IPS DF 4.7 (cell line): ENCODE results near the gene RBMS1.

ENCODE experiments used
- DNase-seq: peaks from one replicate; pipeline ENCODE4 v3.0.0-alpha.2; 2013; ENCODE audit warnings: low spot score; ENCODE audit errors: extremely low read depth

The RBMS1 gene

DNA sequence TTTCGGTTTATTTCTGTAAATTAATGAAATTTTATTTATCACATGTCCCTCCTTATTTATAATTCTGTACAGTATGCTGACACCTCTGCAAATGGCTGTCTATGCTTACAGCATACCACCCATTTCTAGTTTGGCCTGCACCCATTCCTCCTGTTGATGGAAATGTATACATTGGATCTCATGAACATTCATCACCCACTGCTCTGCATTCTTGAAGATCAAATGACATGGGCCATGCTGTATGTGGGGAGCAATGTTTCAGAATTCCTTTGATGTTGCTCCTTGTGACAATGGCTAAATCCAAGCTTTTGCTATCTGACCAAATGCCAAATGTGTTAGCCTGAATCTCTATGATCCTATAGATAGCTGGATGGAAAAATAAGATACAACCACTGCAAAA, 238.2 kb downstream of the RBMS1 start:
- DNase-seq, result no peak

DNA sequence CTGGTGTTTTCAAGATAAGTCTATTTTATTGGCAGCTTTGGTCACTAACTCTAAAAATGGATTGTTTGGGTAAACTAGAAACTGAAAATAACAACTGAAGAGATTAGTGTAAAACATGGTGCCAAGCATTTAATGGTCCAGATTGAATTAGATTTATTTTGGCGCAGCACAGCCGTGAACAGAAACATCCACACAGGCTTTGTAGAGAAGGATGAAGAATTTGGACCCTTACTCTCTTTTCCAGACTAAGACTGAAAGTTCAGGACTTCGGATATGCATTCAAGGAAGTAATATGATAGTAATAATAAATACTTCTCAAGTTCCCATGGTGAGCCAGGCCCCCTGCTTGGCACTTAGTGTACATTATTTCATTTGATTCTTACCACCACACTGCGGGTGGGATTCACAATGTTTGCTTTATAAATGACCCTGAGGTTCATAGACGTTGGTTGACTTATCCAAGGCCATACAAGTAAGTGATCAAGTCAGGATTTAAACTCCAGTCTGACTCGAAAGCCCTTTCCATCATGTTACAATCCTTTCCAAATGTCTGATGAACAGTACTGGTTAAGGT, 239.3 kb downstream of the RBMS1 start:
- DNase-seq, result no peak

DNA sequence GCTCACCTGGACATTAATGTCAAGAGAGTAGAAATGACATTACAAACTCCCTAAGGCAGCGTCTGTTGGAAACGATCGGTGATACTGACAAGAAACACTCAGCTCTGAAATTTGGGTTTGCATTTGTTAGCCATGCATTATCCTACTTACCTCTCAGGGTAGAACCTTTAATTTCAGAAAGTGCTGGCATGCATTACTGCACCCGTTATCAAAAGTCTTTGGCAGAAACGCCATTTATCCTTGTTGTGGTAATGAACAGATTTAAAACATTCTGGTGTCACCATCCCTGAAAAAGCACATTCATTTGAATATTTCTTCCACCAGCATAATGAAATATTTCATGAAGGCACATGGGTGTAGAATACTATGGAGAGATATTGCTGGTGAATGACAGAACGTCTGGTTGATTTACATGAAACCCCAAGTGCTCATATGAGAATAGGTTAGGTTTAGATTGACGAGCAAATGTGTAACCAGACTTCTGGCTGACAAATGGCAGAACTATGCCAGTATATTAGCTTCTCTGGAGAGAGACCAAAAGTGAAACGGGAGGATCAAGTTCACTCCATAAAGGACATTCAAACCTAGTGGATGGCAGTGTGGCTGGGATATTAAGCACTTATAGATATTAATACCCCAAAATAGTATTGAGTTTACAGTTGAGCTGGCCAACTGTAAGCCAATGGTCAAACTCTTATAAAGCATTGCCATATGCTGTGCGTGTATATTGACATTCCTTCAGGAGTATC, 240.0 kb downstream of the RBMS1 start:
- no peak for DNase-seq

DNA sequence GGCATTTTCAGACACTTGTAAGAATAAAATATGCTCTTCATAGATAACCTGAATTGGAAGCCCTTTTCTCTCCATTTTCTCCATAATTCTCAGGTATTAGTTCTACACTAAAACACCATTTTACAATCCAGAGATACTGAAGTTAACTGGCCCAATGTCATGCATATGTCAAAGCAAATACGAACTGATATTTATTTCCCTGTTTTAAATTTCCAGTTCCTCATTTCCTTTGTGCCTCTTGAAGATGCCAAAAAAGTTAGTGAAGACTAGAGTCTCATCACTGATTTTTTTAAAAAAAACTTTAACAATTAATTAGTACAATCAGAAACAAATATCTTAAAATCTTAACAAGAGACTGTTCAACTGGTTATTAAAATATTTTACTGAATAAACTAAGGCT, 240.7 kb downstream of the RBMS1 start:
- no peak for DNase-seq

DNA sequence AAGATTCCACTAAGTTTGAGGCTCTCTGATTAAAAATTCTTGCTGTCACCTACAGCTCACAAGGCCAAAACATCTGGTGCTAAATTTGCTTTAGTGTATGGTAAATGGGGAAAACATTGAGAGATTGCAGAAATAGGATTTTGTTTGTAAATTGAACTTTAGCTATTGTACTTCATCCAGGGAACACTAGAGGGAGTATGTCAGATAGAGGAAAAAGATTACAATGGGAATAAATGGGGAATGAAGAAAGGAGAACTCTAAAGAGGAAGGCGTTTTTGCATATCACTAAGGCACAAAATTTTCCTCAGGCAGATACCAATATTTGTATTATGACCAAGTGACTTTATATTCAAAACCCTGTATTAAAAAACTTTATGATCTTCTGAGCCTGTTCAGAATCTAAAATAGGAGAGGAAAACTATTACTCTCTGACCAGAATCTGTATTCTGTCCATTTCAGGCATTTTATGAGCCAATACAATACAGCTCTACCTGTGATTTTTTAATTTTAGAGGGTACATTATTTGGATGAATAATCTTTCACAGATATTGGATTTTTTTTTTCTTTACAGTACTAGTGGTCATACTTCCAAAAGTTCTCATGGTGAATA, 241.2 kb downstream of the RBMS1 start:
- no peak for DNase-seq

DNA sequence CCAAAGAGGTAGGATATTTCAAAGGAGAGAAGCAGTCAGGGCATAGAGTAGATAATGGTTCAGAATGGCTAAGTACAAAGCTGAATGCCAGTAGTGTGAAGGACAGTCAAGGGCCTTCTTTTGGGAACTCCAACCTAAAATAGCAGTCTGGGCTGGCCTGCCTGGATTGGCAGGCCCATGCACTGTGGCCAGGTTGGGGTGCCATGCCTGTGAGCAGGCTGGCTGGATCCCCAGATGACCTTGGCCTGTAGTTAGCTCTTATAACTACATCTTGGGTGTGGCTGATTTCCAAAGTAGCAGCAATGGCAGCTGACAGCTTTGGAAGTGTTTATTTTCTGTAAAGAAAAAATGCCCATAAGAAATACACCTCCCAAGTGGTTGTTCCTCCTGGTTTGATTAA, 242.0 kb downstream of the RBMS1 start:
- no peak for DNase-seq

DNA sequence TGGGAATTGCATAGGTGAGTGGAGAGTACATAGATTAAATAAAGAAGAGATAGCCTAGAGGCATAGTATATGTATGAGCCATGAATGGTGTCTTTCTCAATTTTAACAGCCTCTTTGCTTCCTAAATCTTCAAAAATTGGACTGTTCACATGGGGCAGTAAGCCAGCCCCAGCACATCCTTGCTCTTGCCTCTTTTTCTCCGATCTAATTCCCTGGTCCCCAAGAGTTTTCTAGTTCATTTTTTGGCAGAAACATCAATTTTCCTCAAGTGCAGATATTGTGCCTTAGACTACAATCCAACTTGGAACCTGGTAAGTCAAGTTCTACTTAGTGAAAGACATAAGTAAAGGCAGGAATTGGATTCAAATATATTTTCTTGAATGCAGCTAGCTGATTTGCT, 243.7 kb downstream of the RBMS1 start:
- no peak for DNase-seq

DNA sequence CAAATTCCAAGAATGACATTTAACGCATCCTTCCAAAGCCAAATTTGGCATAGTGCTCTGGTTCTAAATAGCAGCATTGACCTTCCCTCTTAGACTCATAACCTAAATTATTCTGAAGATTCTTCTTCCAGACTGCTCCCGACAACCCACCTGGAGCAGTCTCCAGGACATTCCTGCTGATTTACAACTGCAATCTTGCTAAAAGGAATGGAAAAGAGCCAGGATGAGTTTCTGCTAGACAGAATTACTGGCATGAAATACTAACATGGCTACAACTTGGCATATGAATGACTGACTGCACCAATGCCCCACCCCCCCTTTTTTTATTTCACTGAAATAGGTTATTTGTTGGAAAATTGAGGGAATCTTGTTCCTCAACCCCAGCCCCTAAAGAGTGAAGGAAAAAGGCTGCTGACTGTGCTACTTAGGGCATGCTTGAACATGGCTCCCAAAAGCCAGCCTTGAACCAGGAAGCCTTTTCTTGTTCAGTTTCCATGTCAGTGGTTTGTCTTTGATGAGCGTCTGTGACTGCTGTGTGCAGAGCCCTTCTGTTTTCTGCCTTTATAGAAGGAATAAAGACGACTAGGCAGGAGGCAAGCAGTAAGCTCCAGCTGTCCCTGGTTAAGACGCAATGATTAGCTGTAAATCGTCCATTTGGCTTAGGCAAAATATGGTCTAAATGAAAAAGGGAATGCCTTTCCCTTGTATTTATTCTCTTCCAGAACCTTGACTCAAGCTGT, 246.1 kb downstream of the RBMS1 start:
- DNase-seq, result no peak

DNA sequence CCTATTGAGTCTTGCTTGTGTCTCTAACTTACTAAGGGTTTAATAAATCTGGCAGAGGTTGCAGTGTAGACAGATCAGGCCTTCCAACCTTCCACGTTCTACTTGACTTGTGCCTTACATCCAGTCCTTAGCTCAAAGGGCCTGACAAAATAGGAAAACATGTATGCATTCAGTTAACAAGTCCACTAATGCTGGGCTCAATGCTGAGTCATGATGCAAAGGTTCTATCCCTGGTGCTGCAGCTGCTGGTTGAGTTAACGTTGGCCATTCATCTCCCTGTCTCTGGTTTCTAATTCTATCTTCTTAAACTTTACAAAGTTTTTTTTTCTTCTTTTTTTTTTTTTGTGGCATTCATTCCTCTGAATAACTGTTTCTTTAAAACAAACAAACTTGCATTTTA, 247.3 kb downstream of the RBMS1 start:
- DNase-seq, result no peak

DNA sequence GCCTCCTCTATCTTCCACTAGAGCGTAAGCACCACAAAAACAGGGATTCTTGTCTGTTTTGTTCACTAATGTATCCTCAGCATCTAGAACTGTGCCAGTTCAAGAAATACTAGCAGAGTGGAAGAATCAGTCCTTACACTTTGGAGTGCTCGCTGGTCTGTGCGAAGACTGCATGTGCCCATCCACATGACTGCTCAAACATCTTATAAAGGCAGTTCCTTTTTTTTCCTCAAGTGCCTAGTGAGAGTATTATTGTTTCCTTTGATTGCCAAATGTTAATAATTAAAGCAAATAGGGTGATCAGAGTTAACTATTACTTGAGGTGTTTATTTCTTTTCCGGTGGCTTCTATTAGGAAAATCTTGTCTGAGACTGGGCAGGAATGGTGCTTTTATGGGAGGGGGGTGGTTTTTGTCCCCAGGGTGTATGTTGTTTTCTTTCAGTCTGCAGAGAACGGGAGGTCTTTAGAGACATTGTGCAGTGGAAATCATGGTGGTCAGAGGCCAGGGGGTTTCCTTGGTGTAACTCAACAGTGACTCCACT, 247.9 kb downstream of the RBMS1 start:
- DNase-seq, result no peak

DNA sequence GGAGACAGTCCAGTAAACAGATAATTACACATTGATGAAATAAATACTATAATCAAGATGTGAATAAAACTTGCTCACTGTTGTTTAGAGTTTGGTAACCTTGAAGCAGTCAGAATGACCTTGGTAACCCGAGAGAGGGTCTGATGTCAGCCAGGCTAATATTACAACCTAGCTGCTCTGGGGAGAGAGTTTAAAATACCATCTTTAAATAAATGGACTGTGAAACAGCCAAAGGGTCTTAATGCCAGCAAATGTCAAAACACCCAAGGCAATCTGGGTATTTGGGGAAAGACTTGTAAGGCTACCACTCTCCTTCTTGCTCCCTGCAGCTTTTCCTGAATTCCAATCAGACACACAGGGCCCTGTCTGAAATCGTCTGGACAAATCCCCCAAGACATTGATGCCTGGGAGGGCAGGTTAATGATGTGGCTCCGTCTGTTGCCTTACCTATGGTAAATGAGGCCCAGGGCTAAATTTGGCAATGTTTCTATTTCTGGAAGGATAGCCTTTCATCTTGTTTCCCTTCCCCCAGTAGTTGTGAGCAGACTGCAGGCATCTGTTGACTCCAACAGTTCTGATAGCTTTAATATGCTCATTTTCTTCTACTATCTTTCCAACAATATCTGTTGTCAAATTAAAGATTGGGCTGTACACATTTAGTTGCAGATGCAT, 250.6 kb downstream of the RBMS1 start:
- DNase-seq, result no peak

DNA sequence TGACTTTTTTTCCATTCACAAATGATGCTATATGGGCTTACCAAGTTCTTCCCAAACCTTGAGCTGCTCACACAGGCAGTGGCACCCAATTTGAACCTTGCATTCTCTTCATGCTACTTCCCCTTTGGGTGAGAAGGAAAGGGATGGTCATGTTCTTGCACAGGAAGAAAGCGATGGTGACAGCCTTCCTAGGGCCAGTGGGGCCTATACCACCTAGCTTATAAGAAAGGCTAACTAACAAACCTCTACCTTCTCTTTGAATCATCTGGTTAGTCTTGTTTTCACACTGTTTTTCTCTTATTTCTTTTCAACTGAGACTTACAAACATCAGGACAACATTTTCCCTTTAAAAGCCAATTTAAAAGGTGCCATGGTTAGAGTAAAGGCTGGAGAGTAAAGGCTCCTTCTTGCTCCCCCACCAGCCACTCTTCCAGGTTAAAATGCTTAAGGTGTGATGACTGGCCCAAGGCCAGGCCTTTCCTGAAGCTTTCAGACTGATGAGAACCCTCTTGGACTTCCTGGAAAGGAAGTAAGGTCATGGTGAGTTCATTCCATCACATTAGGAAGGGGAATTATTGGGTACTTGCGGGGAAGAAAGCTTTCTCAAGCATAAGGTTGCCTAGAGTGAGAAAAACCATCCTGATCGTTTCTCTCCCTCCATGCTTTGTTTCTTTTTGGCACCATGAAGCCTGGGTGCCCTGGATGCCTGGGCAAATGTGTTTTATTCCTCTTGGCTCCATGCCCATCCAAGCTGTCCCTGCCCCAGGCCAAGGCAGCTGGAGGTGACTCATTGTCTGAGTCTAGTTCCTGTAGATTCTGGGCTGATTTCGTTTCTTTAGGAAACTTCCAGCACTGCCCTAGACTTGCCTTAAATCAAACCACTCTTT, 252.1 kb downstream of the RBMS1 start:
- no peak for DNase-seq

DNA sequence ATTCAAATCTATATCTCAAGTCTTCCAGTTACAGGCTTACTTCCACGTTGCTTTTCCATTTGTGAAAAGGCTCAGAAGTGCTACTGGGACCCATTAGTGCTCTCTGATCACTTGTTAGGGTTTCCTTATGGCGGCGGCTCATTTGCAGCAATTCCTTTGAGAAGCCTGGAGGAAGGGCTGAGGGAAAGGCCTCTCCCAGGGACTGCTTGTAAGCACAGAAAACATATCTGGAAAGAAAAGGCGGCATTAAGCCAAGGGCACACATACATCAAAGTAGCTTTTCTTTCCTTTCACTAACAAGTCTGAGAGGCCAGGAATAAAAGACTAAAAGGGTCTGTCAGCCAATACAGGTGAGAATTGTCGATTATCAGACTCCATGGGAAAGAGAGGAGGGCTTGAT, 254.2 kb downstream of the RBMS1 start:
- no peak for DNase-seq

DNA sequence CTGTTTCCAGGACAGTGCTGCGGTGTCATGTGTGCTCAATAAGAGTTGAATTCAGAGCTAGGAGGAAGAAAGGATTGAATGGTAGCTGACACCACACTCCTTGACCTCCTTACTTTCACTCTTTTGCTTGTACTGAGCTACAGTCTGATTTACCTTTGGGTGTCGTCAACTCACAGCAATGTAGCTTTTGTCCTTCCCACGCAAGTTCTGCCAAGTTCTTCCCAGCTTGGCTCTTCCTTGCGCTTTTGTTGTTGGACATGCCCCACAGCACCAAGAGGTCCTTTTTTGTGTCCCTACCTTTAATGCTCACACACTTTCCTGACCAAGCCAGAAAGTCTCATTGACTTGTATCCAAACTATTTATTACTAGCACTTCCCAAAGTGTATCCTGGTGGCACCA, 255.2 kb downstream of the RBMS1 start:
- no peak for DNase-seq

DNA sequence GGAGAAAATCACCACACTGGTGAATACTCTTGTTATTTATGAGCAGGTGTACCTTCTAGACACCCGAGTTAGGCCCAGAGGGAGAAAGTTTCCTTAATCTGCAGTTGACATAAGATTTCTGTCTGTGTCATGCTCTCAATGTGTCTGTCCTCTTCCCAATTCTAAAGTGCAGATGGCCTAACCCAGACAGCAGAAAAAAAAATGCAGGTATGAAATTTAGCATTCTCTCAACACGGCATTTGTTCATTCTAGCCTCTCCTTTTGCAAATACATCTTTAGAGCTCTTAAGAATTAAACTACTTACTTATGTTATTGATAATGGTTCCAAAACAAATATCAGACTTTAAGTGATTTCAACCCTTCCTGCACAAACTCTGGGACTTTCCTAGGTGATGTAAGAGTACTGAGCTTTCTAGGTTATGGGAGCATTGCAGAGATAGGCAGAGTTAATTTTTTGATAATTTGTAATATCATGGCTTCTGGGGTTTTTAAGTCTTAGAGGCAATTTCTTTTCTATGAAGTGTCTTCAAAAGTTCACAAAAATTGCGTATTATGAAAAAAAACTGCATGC, 260.6 kb downstream of the RBMS1 start:
- no peak for DNase-seq

DNA sequence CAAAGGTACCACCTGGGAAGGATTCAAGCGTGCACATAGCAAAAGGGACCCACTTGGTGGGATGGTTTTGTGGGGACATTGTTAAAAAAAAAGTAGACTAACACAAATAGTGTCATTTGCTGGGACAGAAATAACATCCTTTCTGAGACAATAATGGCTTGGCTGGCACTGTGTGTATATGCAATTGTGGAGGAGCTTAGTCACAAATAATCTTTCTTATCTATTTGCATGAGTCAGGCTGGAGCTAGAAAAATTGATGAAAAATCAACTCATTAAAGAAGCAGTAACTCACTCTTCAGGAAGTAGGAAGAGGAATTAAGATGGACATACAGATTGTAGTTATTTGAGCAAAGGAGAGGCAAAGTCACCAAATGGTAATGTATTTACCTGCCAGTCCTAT, 264.0 kb downstream of the RBMS1 start:
- DNase-seq, result no peak

DNA sequence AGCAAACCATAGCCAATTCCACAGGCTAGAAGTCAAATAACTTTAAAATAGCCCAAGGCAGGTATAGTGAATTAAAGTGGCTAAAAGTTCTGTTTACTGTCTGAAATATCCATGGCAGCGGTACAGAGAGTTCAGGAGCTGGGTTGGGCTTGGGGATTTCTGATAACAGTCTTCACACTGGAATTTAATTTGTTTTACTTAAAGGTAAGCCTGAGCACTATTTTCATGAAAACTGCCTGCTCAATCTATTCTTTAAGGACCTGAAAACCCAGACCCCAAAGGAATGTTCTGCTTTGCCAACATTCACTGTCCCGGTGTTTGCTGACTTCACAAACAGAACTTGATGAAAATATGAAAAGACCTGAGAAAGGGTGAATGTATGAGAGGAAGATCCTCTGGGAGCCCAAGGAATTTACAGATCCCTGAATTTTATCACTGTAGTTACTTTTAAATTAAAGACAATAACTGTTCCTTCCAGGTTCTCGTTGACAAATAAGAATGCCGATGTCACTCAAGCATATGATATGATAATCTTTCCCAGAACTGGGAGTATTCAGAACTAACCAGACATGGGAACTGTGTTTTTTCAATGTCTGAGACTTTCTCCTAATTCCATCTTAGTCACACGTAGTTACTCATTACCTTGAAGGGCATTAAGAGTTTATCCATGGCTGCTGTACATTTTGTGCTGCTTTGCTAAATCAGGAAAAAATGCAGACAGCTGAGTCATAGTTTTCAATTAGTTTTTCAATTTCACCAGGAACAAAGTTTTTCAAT, 265.3 kb downstream of the RBMS1 start:
- no peak for DNase-seq

DNA sequence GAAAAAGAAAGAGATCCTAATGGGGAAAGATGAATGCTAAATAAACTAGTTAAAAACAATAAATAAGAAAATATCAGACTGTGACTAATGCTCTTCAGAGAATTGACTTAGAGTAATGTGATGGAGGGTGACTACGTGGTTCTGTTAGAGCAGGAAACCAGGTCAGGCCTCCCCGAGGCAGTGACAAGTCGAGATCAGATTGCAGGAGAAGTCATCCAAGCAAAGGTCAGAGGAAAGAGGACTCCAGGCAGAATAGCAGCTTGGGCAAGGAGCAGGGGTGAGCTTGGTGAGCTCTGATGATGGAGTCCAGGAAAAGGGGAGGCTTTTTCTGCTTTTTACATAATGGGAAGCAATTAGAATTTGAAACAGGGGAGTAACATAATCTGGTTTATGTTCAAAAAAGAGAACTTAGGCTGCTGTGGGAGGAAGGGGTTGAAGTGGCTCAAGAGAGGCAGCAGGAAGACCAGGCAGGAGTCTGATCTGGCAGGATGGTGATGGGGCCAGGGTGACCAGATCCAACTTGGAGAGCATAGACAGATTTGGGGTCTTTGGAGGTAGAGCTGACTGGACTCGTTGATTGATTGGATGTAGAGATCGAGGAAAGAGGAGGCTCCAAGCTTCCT, 266.2 kb downstream of the RBMS1 start:
- no peak for DNase-seq

DNA sequence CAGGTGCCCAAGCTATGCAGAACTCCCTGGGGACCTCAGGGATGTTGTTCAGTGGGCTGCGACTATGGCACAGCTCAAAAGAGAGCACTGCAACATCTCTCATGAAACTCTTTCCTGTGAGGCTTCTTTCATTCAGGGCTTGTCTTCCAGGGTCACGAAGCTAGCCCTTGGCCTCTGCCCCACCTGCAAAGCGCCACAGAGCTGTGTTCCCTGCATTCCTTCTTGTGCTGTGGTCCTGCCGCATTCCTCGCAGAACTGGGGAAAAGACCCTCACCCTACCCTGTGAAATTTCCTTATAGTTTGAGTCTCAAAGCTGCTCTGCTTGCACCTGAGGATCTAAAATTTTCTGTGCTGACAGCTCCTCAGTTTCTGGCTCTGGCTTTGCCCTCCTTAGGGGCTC, 267.2 kb downstream of the RBMS1 start:
- DNase-seq, result no peak
